Right cardiac atrium (tissue), 5 donors: Measurements from ENCODE around the gene MAML3. TPM values are rescaled to one million over a fixed set of nuclear protein-coding genes. Genes with fewer than 3 reads are reported as not detected.

Experiments used
- ATAC-seq, 2 donors: fragments of 200-7000 bp; cut with Tn5 transposase; one replicate each; pipeline versions ENCODE4 v1.8.0 to v1.9.1; 2020; ENCODE audit warnings: moderate library complexity in 2 of 2, mild to moderate bottlenecking in 1 of 2
- DNase-seq, 3 donors: peaks; one replicate each; pipeline ENCODE4 v3.0.0-alpha.2; 2020
- H3K27ac ChIP-seq: one replicate; pipeline ENCODE4 v1.5.1; 2013; ENCODE audit warnings: mild to moderate bottlenecking, low read length, control low read depth, moderate library complexity
- H3K27me3 ChIP-seq: one replicate; pipeline ENCODE4 v1.6.1; 2013; ENCODE audit not compliant: control insufficient read depth, insufficient read depth
- H3K4me1 ChIP-seq: one replicate; pipeline ENCODE4 v1.6.1; 2013; ENCODE audit warnings: low read length; ENCODE audit not compliant: control insufficient read depth, insufficient read depth
- H3K4me3 ChIP-seq: one replicate; pipeline ENCODE4 v1.5.1; 2013; ENCODE audit warnings: low read length, control low read depth
- H3K9me3 ChIP-seq: one replicate; pipeline ENCODE4 v1.6.1; 2013; ENCODE audit warnings: low read length; ENCODE audit not compliant: control insufficient read depth
- WGBS: extraction: QIAGEN DNeasy Blood & Tissue Kit; methylation state at CpG from one replicate; pipeline ENCODE4 v1.1.7; 2013; 5-methylcytosine and 5-hydroxymethylcytosine counted together
- intact Hi-C, 4 donors: fragments of 100-400 bp; cut with DNase I; formaldehyde crosslinking; loops; one replicate each; pipeline versions ENCODE4 v1.11.0 to v1.14.0; 2022 to 2023
- polyA plus RNA-seq: library from polyadenylated mRNA; stranded (reverse); fragments of 200-250 nt; gene quantifications from one replicate; pipeline ENCODE4 v1.2.3, GENCODE V29; 2013
- total RNA-seq, 4 donors: library from RNA; stranded (reverse); fragmentation: NEBNext Ultra II Directional; extraction: Animal tissue kit (Norgen Biotek cat#: 25700); gene quantifications; one replicate each; pipeline ENCODE4 v1.2.1, GENCODE V29; 2021
- donor health status: healthy with polysubstance abuse.
- donor health status: DM: no; HTN: yes; CAD: no.
- donor health status: DM: no; HTN: no; CAD: no.
- donor health status: DM: no; HTN: yes; CAD: no; lungs with severe emphysema.
- donor health status: DM: yes; HTN: yes; CAD: no.

Gene MAML3
- total and polyA plus RNA-seq, 5 donors, result 1.6 to 4.2 (median 3.2) TPM

- Histone ChIP-seq H3K27ac (no peak overlapping the region), H3K4me1 (no peaks in the 10 kb centered on the region), H3K4me3 (no peak overlapping the region), H3K9me3 (no peaks in the 10 kb centered on the region), H3K27me3 (no peaks in the 10 kb centered on the region)
- DNase-seq, result no peak
- no peak for ATAC-seq
- intact Hi-C loops, result loop anchor here in 1 of 4 donors (10.0 kb wide), 1 partner anchor 78 kb away; no protein-coding TSS in a partner anchor
- 75% methylated on average over 12 of the region's 12 CpGs for WGBS
These were observed 407.4 kb downstream of the MAML3 start for GRCh38 chr4:139746431-139747171.

- no peaks in the 10 kb centered on the region for H3K27me3 ChIP-seq
- ATAC-seq (no peak), DNase-seq (no peak)
- peaks cover 5% of the 10 kb centered on the region for H3K4me1 ChIP-seq
- intact Hi-C loops, result loop anchor here in 1 of 4 donors (10.0 kb wide), 1 partner anchor 80 kb away; no protein-coding TSS in a partner anchor
- no peak overlapping the region for H3K4me3 ChIP-seq
- 90% methylated on average over 6 of the region's 6 CpGs for WGBS
- no peak overlapping the region for H3K27ac ChIP-seq
- no peaks in the 10 kb centered on the region for H3K9me3 ChIP-seq
These were observed 408.8 kb downstream of the MAML3 start for GRCh38 chr4:139745111-139745639.

- ATAC-seq (no peak), DNase-seq (no peak)
- Histone ChIP-seq H3K9me3 (no peaks in the 10 kb centered on the region), H3K4me3 (no peak overlapping the region), H3K4me1 (peaks cover 9% of the 10 kb centered on the region), H3K27me3 (no peaks in the 10 kb centered on the region), H3K27ac (no peak overlapping the region)
- WGBS, result 98% methylated on average over 1 of the region's 1 CpG
- intact Hi-C loops, result loop anchor here in 1 of 4 donors (10.0 kb wide), 1 partner anchor 81 kb away; no protein-coding TSS in a partner anchor
These were observed 409.8 kb downstream of the MAML3 start for GRCh38 chr4:139744232-139744631.

GRCh38 chr4:139743027-139743426 lies 411.0 kb downstream of the MAML3 start:
- no peak for DNase-seq
- Histone ChIP-seq H3K4me1 (peaks cover 9% of the 10 kb centered on the region), H3K27ac (no peak overlapping the region), H3K4me3 (no peak overlapping the region), H3K9me3 (no peaks in the 10 kb centered on the region), H3K27me3 (no peaks in the 10 kb centered on the region)
- intact Hi-C loops, result loop anchor here in 1 of 4 donors (10.0 kb wide), 1 partner anchor 82 kb away; no protein-coding TSS in a partner anchor
- 74% methylated on average over 5 of the region's 5 CpGs for WGBS
- no peak for ATAC-seq

GRCh38 chr4:139740531-139741041 lies 413.4 kb downstream of the MAML3 start:
- WGBS, result 7% methylated on average over 10 of the region's 10 CpGs
- H3K27me3 ChIP-seq, result no peaks in the 10 kb centered on the region
- peak; percentile 96 for ATAC-seq
- H3K9me3 ChIP-seq, result no peaks in the 10 kb centered on the region
- DNase-seq, result peak; percentile 78 to 89 (median 83)
- H3K4me1 ChIP-seq, result peaks cover 9% of the 10 kb centered on the region
- intact Hi-C loops, result loop anchor here in 1 of 4 donors (10.0 kb wide), 1 partner anchor 84 kb away; no protein-coding TSS in a partner anchor
- H3K4me3 ChIP-seq, result no peak overlapping the region
- peak overlapping the region; percentile 69 for H3K27ac ChIP-seq

- H3K27me3 ChIP-seq, result no peaks in the 10 kb centered on the region
- H3K27ac ChIP-seq, result peak overlapping the region; percentile 69
- H3K9me3 ChIP-seq, result no peaks in the 10 kb centered on the region
- 30% methylated on average over 5 of the region's 5 CpGs for WGBS
- peak; percentile 58 to 73 for ATAC-seq
- peak; percentile 35 to 68 (median 65) for DNase-seq
- peaks cover 9% of the 10 kb centered on the region for H3K4me1 ChIP-seq
- no peak overlapping the region for H3K4me3 ChIP-seq
- intact Hi-C loops, result loop anchor here in 1 of 4 donors (10.0 kb wide), 1 partner anchor 85 kb away; no protein-coding TSS in a partner anchor
These were observed 413.9 kb downstream of the MAML3 start for GRCh38 chr4:139740121-139740520.

GRCh38 chr4:139738846-139739613 lies 415.0 kb downstream of the MAML3 start:
- H3K9me3 ChIP-seq, result no peaks in the 10 kb centered on the region
- H3K27ac ChIP-seq, result peak overlapping the region; percentile 36
- ATAC-seq (no peak), DNase-seq (no peak)
- H3K4me1 ChIP-seq, result peaks cover 9% of the 10 kb centered on the region
- no peaks in the 10 kb centered on the region for H3K27me3 ChIP-seq
- WGBS, result 82% methylated on average over 2 of the region's 2 CpGs
- H3K4me3 ChIP-seq, result no peak overlapping the region
- intact Hi-C loops, result loop anchor here in 3 of 4 donors (10.0 kb wide), 4 partner anchors 276 to 516 kb away; partner anchors contain the start of gene MAML3 (in 2 of the 3)

- intact Hi-C loops, result loop anchor here (2.0 to 10.0 kb wide), 5 partner anchors 278 to 518 kb away; partner anchors contain the start of gene MAML3 (in 2 of the 4)
- Histone ChIP-seq H3K27ac (no peak overlapping the region), H3K27me3 (no peaks in the 10 kb centered on the region), H3K4me1 (peaks cover 9% of the 10 kb centered on the region), H3K9me3 (no peaks in the 10 kb centered on the region), H3K4me3 (no peak overlapping the region)
- DNase-seq (no peak), ATAC-seq (no peak)
- WGBS, result 66% methylated on average over 2 of the region's 2 CpGs
These were observed 417.3 kb downstream of the MAML3 start for GRCh38 chr4:139736661-139737060.

GRCh38 chr4:139736274-139736660 lies 417.7 kb downstream of the MAML3 start:
- Histone ChIP-seq H3K27ac (no peak overlapping the region), H3K4me1 (peaks cover 9% of the 10 kb centered on the region), H3K27me3 (no peaks in the 10 kb centered on the region), H3K4me3 (no peak overlapping the region), H3K9me3 (no peaks in the 10 kb centered on the region)
- no peak for ATAC-seq
- intact Hi-C loops, result loop anchor here (2.0 to 10.0 kb wide), 5 partner anchors 279 to 519 kb away; partner anchors contain the start of gene MAML3 (in 2 of the 4)
- DNase-seq, result no peak
- 75% methylated on average over 5 of the region's 5 CpGs for WGBS
